UCSD-AML1 (cell line): ENCODE results near the gene BAAT.
"Not testable (repeated sequence)": the region's sequence is repeated elsewhere in the genome, so short reads cannot be mapped to it uniquely, and the experiment has no call there.

ENCODE experiments used
- DNase-seq: peaks from one replicate; lab custom pipeline; 2025; ENCODE audit not compliant: unreplicated experiment; lab: John Stamatoyannopoulos, UW

BAAT gene

GRCh38 chr9:101384873-101385536 lies at the start of gene BAAT:
TSS of gene BAAT (minus strand) at chr9:101385006. CDS start at chr9:101371404, 13,602 bp downstream.
- not testable (repeated sequence) for DNase-seq

- DNase-seq, result no peak
Observed at GRCh38 chr9:101433229-101433628, 48.4 kb upstream of the BAAT start.

- DNase-seq, result no peak
Observed at GRCh38 chr9:101432740-101433139, 47.9 kb upstream of the BAAT start.

- no peak for DNase-seq
Observed at GRCh38 chr9:101432171-101432570, 47.4 kb upstream of the BAAT start.

DNA sequence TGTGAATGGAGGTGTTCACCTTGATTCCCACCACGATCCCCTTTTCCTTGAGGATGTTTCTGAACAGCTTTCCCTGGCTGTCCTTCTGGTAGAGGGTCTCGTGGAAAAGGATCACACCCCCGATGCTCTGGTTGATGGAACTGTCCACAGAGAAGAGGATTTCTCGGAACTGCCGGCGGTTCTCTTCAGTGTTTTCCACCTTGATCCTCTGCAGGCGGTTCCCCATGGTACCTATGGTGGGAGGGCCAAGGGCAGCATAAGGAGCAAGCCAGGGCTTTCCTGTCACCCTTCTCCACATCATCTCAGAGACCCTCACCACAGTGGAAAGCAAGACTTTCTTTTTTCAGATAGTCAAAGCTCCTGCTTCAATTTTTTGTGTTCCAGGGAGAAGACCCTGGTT lies 44.9 kb upstream of the BAAT start:
- no peak for DNase-seq

DNA sequence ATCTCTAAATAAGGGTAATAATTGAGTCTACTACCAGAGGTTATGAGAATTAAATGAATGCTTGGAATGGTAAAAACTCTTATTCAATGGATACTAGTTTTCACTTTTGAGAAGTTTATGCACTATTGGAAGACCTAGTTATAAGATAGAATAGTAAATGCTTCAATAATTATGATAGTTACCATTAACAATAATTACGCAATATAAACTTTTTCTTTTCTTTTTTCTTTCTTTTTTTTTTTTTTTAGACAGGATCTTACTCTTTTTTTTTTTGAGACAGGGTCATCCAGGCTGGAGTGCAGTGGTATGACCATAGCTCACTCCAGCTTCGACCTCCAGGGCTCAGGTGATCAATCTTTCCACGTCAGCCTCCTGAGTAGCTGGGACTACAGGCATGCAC lies 44.1 kb upstream of the BAAT start:
- no peak for DNase-seq

- no peak for DNase-seq
Observed at GRCh38 chr9:101427957-101428655, 43.3 kb upstream of the BAAT start.

GRCh38 chr9:101427358-101427757 lies 42.6 kb upstream of the BAAT start:
- no peak for DNase-seq

DNA sequence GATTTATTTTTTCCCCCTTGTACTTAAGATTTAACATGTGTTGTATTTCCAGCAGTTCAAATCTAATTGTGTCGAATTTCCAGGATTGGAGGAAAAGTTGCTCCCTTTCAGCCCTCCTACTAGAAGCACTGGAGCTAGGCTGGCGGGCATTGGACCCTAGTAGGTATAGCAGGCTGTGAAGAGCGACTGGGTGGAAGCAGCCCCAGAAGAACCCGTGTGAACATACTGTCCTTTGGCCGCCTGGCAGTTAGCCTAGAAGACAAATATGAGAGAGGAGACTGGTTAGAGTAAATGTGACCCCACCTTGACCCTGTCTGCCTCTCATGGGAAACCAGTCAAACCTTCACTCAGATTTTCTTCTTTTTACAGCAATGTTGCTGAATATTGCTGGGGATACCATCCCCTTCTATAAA lies 36.9 kb upstream of the BAAT start:
- DNase-seq, result no peak

GRCh38 chr9:101419863-101420262 lies 35.1 kb upstream of the BAAT start:
- no peak for DNase-seq

GRCh38 chr9:101418518-101419430 lies 34.0 kb upstream of the BAAT start:
- DNase-seq, result no peak

- DNase-seq, result no peak
Observed at GRCh38 chr9:101417977-101418376, 33.2 kb upstream of the BAAT start.

- no peak for DNase-seq
Observed at GRCh38 chr9:101417389-101417788, 32.6 kb upstream of the BAAT start.

DNA sequence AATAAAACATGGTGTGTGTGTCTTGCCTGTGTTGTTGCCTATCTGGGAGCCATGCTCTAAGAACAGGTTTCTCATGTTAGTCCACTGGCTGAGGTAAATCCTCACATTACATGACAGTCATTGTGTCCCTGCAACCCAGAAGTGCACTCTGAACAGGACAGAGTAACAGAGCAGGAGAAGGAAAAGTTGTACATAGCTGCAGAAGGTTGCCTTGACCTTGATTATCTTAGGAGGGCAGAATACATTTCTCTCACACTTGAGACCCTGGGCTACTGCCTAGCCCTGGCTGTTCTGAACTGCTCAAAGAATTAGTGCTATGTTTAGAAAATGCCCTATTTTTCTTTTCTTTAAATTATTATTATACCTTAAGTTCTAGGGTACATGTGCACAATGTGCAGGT lies 30.8 kb upstream of the BAAT start:
- DNase-seq, result no peak

DNA sequence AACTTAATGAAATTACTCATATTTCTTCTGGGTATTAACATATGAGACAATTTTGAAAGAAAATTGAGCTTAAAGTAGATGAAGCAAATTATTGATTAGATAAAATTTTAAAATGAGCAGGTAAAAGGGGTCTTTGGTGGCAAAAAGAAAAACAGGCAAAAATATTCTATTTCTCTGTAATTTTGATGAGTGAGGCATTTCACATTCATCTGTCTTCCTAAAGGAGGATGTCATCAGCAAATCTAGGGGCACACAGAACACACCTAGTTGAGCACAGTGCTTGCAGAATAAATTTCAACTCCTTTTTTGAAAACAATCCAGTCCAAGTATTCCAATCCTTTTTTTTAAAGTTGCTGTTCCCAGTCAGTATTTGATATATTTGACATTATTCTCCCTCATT lies 30.0 kb upstream of the BAAT start:
- DNase-seq, result no peak

DNA sequence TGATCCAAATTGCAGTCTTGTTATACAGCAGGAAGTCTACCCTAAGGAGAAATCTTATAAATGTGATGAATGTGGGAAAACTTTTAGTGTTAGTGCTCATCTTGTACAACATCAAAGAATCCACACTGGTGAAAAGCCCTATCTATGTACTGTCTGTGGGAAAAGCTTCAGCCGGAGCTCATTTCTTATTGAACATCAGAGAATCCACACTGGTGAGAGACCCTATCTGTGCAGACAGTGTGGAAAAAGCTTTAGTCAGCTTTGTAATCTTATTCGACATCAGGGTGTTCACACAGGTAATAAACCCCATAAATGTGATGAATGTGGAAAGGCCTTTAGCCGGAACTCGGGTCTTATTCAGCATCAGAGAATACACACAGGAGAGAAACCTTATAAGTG lies 24.3 kb upstream of the BAAT start:
- DNase-seq, result no peak

GRCh38 chr9:101408374-101409078 lies 23.7 kb upstream of the BAAT start:
- no peak for DNase-seq

- no peak for DNase-seq
Observed at GRCh38 chr9:101403516-101404285, 18.9 kb upstream of the BAAT start.

GRCh38 chr9:101400120-101400519 lies 15.3 kb upstream of the BAAT start:
- DNase-seq, result no peak

- no peak for DNase-seq
Observed at GRCh38 chr9:101399643-101399970, 14.8 kb upstream of the BAAT start.
